ENCODE measurements around the gene PRX.

- TF ChIP-seq GATA2 (IDR thresholded peaks at IDR 0.05; ENCODE audit: low read depth, low read length) (no peak), GATA3 (IDR thresholded peaks at IDR 0.05; ENCODE audit: low read depth, low read length) (no peak)
These were observed 12.5 kb upstream of the PRX start, which contains the start of gene SERTAD1 for GRCh38 chr19:40425450-40426287.
